Neural cell (in vitro differentiated cells): ENCODE measurements around the gene LRP8.

Experiments
- EP300 ChIP-seq: fragments of 450-650 bp; conservative IDR thresholded peaks from 2 replicates; pipeline ENCODE4 v1.6.1; 2014; ENCODE audit warnings: antibody characterized with exemption, mild to moderate bottlenecking, moderate library complexity; ENCODE audit not compliant: poor library complexity, severe bottlenecking
- EZH2 ChIP-seq: fragments of 200-600, 300-800 bp; shearing (Covaris generic), sonication (generic); IDR thresholded peaks from 2 replicates; pipeline ENCODE4 v1.6.1; 2014; ENCODE audit warnings: antibody characterized with exemption, low read length, borderline replicate concordance, mild to moderate bottlenecking; ENCODE audit not compliant: insufficient read depth, poor library complexity, severe bottlenecking
- MXI1 ChIP-seq: fragments of 450-650 bp; conservative IDR thresholded peaks from 2 replicates; pipeline ENCODE4 v1.6.1; 2014; ENCODE audit warnings: antibody characterized with exemption, mild to moderate bottlenecking; ENCODE audit not compliant: poor library complexity, severe bottlenecking
- POLR2AphosphoS5 ChIP-seq: IDR thresholded peaks from 2 replicates; pipeline ENCODE4 v1.6.1; 2012
- RAD21 ChIP-seq: fragments of 450-650 bp; conservative IDR thresholded peaks from 2 replicates; pipeline ENCODE4 v1.6.1; 2014; ENCODE audit warnings: antibody characterized with exemption, mild to moderate bottlenecking, moderate library complexity
- REST ChIP-seq: IDR thresholded peaks from 2 replicates; pipeline ENCODE4 v1.6.1; 2012; ENCODE audit warnings: borderline replicate concordance
- SMC3 ChIP-seq: fragments of 450-650 bp; conservative IDR thresholded peaks from 2 replicates; pipeline ENCODE4 v1.6.1; 2014; ENCODE audit warnings: antibody characterized with exemption, mild to moderate bottlenecking, moderate library complexity; ENCODE audit not compliant: poor library complexity
- TF ChIP-seq, protein P1 (sequence below): fragments of 450-650 bp; IDR thresholded peaks from 2 replicates; pipeline ENCODE4 v1.5.1; 2014; ENCODE audit warnings: antibody characterized with exemption, mild to moderate bottlenecking, moderate library complexity; ENCODE audit not compliant: poor library complexity, severe bottlenecking

DNA sequence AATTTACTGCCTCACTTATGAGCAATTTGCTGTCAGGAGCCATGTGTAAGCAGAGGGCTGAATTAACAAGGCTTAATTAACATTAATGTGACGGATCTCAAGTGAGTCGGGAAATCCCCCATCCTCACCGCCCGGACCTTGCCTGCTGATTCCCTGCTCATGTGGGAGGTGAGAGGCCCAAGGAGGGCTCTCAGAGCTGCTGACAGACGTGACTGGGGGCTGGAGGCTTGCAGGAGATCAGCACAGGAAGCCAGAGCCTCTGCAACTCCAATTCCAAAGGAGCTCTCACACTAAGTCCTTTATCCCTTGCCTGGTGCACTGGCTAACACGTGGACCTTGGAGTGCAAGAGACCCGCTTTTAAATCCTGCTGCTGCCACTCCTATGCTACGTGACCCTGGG is 19.4 kb downstream of the LRP8 start:
- TF ChIP-seq, protein P1, sequence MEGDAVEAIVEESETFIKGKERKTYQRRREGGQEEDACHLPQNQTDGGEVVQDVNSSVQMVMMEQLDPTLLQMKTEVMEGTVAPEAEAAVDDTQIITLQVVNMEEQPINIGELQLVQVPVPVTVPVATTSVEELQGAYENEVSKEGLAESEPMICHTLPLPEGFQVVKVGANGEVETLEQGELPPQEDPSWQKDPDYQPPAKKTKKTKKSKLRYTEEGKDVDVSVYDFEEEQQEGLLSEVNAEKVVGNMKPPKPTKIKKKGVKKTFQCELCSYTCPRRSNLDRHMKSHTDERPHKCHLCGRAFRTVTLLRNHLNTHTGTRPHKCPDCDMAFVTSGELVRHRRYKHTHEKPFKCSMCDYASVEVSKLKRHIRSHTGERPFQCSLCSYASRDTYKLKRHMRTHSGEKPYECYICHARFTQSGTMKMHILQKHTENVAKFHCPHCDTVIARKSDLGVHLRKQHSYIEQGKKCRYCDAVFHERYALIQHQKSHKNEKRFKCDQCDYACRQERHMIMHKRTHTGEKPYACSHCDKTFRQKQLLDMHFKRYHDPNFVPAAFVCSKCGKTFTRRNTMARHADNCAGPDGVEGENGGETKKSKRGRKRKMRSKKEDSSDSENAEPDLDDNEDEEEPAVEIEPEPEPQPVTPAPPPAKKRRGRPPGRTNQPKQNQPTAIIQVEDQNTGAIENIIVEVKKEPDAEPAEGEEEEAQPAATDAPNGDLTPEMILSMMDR = no peak
- no peak for TF ChIP-seq RAD21
- TF ChIP-seq EP300 = no peak
- TF ChIP-seq MXI1 = no peak
- TF ChIP-seq REST = no peak
- no peak for TF ChIP-seq EZH2
- TF ChIP-seq SMC3 = no peak
- no peak for TF ChIP-seq POLR2AphosphoS5
